ENCODE data around the gene KIF1C.

KIF1C gene

GRCh38 chr17:4951486-4951885, 46.3 kb upstream of the KIF1C start:
- H3K4me3 ChIP-seq (replicated peaks; ENCODE audit: insufficient read depth, low read length) = no peak overlapping the region

DNA sequence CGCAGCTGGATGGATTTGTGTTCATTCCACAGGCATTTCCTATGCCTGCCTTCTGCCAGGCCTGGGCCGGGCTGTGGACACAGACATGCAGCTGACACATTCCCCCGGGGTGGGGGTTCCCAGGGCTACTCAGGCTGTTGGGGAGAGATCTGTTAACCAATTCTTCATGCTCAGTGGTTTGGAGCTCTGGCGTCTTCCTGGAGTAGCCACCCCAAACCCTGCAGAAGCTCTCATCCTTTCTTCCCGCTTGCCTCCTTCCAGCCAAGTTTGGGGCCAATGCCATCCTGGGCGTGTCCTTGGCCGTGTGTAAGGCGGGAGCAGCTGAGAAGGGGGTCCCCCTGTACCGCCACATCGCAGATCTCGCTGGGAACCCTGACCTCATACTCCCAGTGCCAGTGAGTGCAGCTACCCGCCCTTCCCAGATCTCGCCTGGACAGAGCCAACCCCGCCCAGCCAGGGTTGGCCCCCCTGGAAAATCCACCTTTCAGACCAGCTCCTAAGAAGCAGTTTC, 44.2 kb upstream of the KIF1C start:
- no peak overlapping the region for H3K4me3 ChIP-seq (replicated peaks; ENCODE audit: insufficient read depth, low read length)
- no peak for TF ChIP-seq GABPA (IDR thresholded peaks at IDR 0.05; ENCODE audit: low read depth)
- no peak for TF ChIP-seq REST (IDR thresholded peaks at IDR 0.05; ENCODE audit: insufficient replicate concordance, low read depth)
- no peak overlapping the region for H3K27ac ChIP-seq (replicated peaks)
- no peak for DNase-seq (ENCODE audit: low read depth in 1 of 2, low spot score in 1 of 2)
- H3K27me3 ChIP-seq (ENCODE audit: insufficient read depth, poor library complexity, severe bottlenecking) = no peaks in the 10 kb centered on the region

More at GRCh38 chr17:4951486-4951885, 46.3 kb upstream of the KIF1C start:
- Histone ChIP-seq H3K27me3 (ENCODE audit: insufficient read depth, poor library complexity, severe bottlenecking) (no peaks in the 10 kb centered on the region), H3K27ac (replicated peaks) (no peak overlapping the region)
- DNase-seq (ENCODE audit: low read depth in 1 of 2, low spot score in 1 of 2) = no peak
- TF ChIP-seq POLR2AphosphoS5 (IDR thresholded peaks at IDR 0.05; ENCODE audit: low read depth) = no peak
- no peak for TF ChIP-seq GABPA (IDR thresholded peaks at IDR 0.05; ENCODE audit: low read depth)
- no peak for TF ChIP-seq SPI1 (IDR thresholded peaks at IDR 0.05; ENCODE audit: borderline replicate concordance, low read depth)
- no peak for TF ChIP-seq REST (IDR thresholded peaks at IDR 0.05; ENCODE audit: insufficient replicate concordance, low read depth)
- TF ChIP-seq, protein P1, sequence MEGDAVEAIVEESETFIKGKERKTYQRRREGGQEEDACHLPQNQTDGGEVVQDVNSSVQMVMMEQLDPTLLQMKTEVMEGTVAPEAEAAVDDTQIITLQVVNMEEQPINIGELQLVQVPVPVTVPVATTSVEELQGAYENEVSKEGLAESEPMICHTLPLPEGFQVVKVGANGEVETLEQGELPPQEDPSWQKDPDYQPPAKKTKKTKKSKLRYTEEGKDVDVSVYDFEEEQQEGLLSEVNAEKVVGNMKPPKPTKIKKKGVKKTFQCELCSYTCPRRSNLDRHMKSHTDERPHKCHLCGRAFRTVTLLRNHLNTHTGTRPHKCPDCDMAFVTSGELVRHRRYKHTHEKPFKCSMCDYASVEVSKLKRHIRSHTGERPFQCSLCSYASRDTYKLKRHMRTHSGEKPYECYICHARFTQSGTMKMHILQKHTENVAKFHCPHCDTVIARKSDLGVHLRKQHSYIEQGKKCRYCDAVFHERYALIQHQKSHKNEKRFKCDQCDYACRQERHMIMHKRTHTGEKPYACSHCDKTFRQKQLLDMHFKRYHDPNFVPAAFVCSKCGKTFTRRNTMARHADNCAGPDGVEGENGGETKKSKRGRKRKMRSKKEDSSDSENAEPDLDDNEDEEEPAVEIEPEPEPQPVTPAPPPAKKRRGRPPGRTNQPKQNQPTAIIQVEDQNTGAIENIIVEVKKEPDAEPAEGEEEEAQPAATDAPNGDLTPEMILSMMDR (IDR thresholded peaks at IDR 0.05; ENCODE audit: insufficient read depth, low read length) = no peak

- no peak for DNase-seq (ENCODE audit: low read depth in 1 of 2, low spot score in 1 of 2)
- no peaks in the 10 kb centered on the region for H3K27me3 ChIP-seq (ENCODE audit: insufficient read depth, poor library complexity, severe bottlenecking)
- H3K27ac ChIP-seq (replicated peaks) = no peak overlapping the region
- H3K4me3 ChIP-seq (replicated peaks; ENCODE audit: insufficient read depth, low read length) = no peak overlapping the region
- TF ChIP-seq GABPA (IDR thresholded peaks at IDR 0.05; ENCODE audit: low read depth) = no peak
- TF ChIP-seq, protein P1 (IDR thresholded peaks at IDR 0.05; ENCODE audit: insufficient read depth, low read length) = no peak
These were observed 42.7 kb upstream of the KIF1C start for GRCh38 chr17:4955091-4955490.

DNA sequence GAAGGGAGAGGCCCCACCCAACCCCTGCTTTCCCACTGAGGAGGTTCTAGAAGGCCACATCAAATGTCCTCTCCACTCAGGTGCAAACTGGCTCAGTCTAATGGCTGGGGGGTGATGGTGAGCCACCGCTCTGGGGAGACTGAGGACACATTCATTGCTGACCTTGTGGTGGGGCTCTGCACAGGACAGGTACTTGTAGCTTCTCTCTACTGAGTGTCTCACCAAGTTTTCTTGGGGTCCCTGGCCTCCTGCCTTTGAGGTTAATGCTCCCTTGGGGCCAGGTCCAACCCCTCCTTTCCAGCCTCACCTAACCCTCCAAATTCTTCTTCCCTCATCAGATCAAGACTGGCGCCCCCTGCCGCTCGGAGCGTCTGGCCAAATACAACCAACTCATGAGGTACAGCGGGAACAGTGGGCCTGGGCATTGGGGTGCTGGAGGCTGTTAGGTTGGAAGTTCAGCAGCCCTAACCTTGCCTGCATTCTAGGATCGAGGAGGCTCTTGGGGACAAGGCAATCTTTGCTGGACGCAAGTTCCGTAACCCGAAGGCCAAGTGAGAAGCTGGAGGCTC, 41.2 kb upstream of the KIF1C start:
- no peak for TF ChIP-seq SPI1 (IDR thresholded peaks at IDR 0.05; ENCODE audit: borderline replicate concordance, low read depth)
- TF ChIP-seq GABPA (IDR thresholded peaks at IDR 0.05; ENCODE audit: low read depth) = no peak
- TF ChIP-seq POLR2AphosphoS5 (IDR thresholded peaks at IDR 0.05; ENCODE audit: low read depth) = no peak
- TF ChIP-seq REST (IDR thresholded peaks at IDR 0.05; ENCODE audit: insufficient replicate concordance, low read depth) = no peak
- TF ChIP-seq, protein P1 (IDR thresholded peaks at IDR 0.05; ENCODE audit: insufficient read depth, low read length) = no peak
- Histone ChIP-seq H3K27ac (replicated peaks) (no peak overlapping the region), H3K4me3 (replicated peaks; ENCODE audit: insufficient read depth, low read length) (no peak overlapping the region), H3K27me3 (ENCODE audit: insufficient read depth, poor library complexity, severe bottlenecking) (no peaks in the 10 kb centered on the region)
- peak in 1 of 2 experiments; percentile 23 for DNase-seq (ENCODE audit: low read depth in 1 of 2, low spot score in 1 of 2)

All from HL-60 (cell line).